Heart left ventricle (tissue), 16 donors: ENCODE data around the gene ARL3. TPM values are rescaled to one million over a fixed set of nuclear protein-coding genes. Genes with fewer than 3 reads are reported as not detected.

Source experiments
- ATAC-seq, 4 donors: fragments of 200-7000 bp; cut with Tn5 transposase; one replicate each; pipeline ENCODE4 v1.9.1; 2020 to 2022; ENCODE audit warnings: moderate library complexity in 4 of 4, mild to moderate bottlenecking in 3 of 4, moderate number of reproducible peaks in 1 of 4
- DNase-seq, 5 donors: peaks; one replicate each; pipeline ENCODE4 v3.0.0-alpha.2; 2020
- H3K27ac ChIP-seq, 12 donors: fragments of 200-600 bp; sonication (generic) in 4 of 12; one replicate each; pipeline versions ENCODE4 v1.5.0 to v1.8.0; 2016 to 2022; ENCODE audit warnings: mild to moderate bottlenecking in 2 of 12
- H3K27me3 ChIP-seq, 9 donors: fragments of 200-600 bp; sonication (generic) in 2 of 9; one replicate each; pipeline versions ENCODE4 v1.5.1 to v1.8.0; 2016 to 2022; ENCODE audit warnings: mild to moderate bottlenecking in 3 of 9
- H3K36me3 ChIP-seq, 9 donors: fragments of 200-600 bp; sonication (generic) in 2 of 9; one replicate each; pipeline versions ENCODE4 v1.5.0 to v1.8.0; 2018 to 2022; ENCODE audit warnings: mild to moderate bottlenecking in 2 of 9
- H3K4me1 ChIP-seq, 12 donors: fragments of 200-600 bp; sonication (generic) in 4 of 12; one replicate each; pipeline versions ENCODE4 v1.5.0 to v1.8.0; 2016 to 2022; ENCODE audit warnings: mild to moderate bottlenecking in 3 of 12
- H3K4me3 ChIP-seq, 12 donors: fragments of 200-600 bp; sonication (generic) in 4 of 12; one replicate each; pipeline versions ENCODE4 v1.5.0 to v1.8.0; 2017 to 2022; ENCODE audit warnings: mild to moderate bottlenecking in 9 of 12, moderate library complexity in 4 of 12
- H3K9me3 ChIP-seq, 12 donors: fragments of 200-600 bp; sonication (generic) in 4 of 12; one replicate each; pipeline versions ENCODE4 v1.5.0 to v1.8.0; 2016 to 2022; ENCODE audit warnings: mild to moderate bottlenecking in 1 of 12
- POLR2A ChIP-seq, 2 donors: fragments of 450-650 bp; IDR thresholded peaks; one replicate each; pipeline ENCODE4 v1.6.1; 2017; ENCODE audit warnings: antibody characterized with exemption in 2 of 2, mild to moderate bottlenecking in 2 of 2, moderate library complexity in 2 of 2
- WGBS, 4 donors: extraction: QIAGEN DNeasy Blood & Tissue Kit in 2 of 4; methylation state at CpG; one replicate each; pipeline versions ENCODE4 v1.1.5 to v1.1.7; 2013 to 2018; 5-methylcytosine and 5-hydroxymethylcytosine counted together
- intact Hi-C, 10 donors: fragments of 100-400 bp; cut with DNase I; formaldehyde crosslinking; loops; one replicate each; pipeline versions ENCODE4 v1.11.1 to v1.14.2; 2022
- polyA plus RNA-seq, 2 donors: library from polyadenylated mRNA; stranded (reverse); fragments of 200-250 nt; gene quantifications; one replicate each; pipeline ENCODE4 v1.2.3, GENCODE V29; 2013
- total RNA-seq, 9 donors: library from RNA; depleted of rRNA in 2 of 9; stranded (reverse); fragments of >200 nt in 2 of 9; fragmentation: NEBNext Ultra II Directional in 3 of 9; extraction: Animal tissue kit (Norgen Biotek cat#: 25700) in 3 of 9; gene quantifications; one replicate each; pipeline versions ENCODE4 v1.1.0 to v1.2.4, GENCODE V29; 2016 to 2023
- TF ChIP-seq, protein P1 (sequence below), 12 donors: fragments of 200-600 bp; sonication (generic) in 4 of 12; IDR thresholded peaks; one replicate each; pipeline versions ENCODE4 v1.5.0 to v1.8.0; 2018 to 2022; ENCODE audit warnings: antibody characterized with exemption in 12 of 12, mild to moderate bottlenecking in 5 of 12
- donor health status: ischemic (EF 13 %, LVEDD 7.1; RV severe dilation, severe dysfunction).
- donor health status: healthy with polysubstance abuse.
- donor health status: DM: no; HTN: yes; CAD: no.
- donor health status: DM: no; HTN: no; CAD: no.
- donor health status: ischemic (EF 25% LVEDD 6.9; RV normal size, moderate dysfunction).
- donor health status: ischemic (EF 25% LVEDD 5.7; RV mildly dilated, moderate dysfunction).
- donor health status: healthy.
- donor health status: DM: yes; HTN: yes; CAD: no.
- donor health status: ischemic (EF 35%, LVEDD 5.7; RV mildly dilated, moderate dysfunction).
- donor health status: nonischemic (EF 11% LVEDD 7.7; RV severe dilation, severe dysfunction).
- donor health status: DM: yes; HTN: yes; CAD: no.
- donor health status: PGD.
- donor health status: ischemic (EF 29% LVEDD 5.4; RV normal size, mild dysfunction).
- donor health status: nonischemic (EF 23%, LVEDD 6.1; RV moderate dilation, normal function).

ARL3 gene
- total and polyA plus RNA-seq, 11 donors, result 5.8 to 19.3 (median 12.6) TPM

DNA sequence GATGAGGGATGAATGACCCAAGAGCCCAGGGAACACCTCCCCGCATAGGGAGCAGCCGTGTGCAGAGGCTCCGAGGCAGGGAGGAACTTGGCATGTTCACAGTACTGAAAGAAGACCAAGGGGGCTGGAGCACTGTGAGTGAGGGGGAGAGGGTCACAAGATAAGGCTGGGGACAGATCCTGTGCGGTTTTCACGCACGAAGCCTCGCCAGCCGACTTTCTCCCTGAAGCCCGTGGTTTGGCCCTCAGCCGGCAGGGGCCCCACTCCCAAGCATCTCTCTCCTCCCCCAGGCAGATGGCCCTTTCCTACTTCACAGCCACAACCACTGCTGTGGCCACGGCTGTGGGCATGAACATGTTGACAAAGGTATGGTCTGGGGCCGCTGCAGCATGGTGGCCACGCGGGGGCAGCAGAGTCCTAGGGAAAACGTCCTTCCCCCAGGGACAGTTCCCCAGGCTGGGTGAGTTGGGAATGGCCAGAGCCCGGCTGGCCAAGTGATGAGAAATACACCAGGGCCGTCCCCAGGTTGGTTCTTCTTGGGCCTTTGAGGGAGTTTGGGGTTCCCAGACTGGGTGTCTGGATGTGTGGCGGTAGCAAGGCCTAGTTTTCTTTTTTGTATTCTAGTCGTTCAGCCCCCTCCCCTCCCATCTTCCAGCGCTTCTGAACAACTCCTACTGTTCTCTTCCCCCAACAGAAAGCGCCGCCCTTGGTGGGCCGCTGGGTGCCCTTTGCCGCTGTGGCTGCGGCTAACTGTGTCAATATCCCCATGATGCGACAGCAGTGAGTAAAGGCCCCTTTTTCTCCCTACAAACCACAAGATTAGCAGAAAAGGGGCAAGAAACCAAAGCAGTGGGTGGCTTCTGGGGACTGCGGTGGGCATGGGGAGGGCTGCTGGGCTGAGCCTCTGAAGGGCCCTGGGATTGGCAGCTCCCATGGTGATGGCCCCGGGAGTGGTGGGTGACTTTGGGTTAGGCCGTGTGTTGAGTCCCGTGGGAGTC is 15.1 kb upstream of the ARL3 start:
- Histone ChIP-seq H3K9me3 (no peaks in the 10 kb centered on the region), H3K27ac (no peak overlapping the region), H3K36me3 (peaks cover 0 to 20% (median 11%) of the 10 kb centered on the region in 9 donors), H3K4me3 (peak overlapping the region in 1 of 12 donors; percentile 8), H3K4me1 (peaks cover 0 to 20% (median 6%) of the 10 kb centered on the region in 12 donors), H3K27me3 (no peaks in the 10 kb centered on the region)
- ATAC-seq (peak; percentile 92 to 97 (median 95)), DNase-seq (peak; percentile 85 to 94 (median 88))
- WGBS, 4 donors, result 50 to 60% (median 52%) methylated on average over 25 to 30 of the region's 30 CpGs
- intact Hi-C loops, result loop anchor here (1.0 to 10.0 kb wide), 16 partner anchors 85 to 515 kb away; partner anchors contain the start of genes RPEL1 (in 4 of the 10) and CYP17A1 (in 3 of the 10)
- no peak for TF ChIP-seq POLR2A (IDR thresholded peaks at IDR 0.05)
- TF ChIP-seq, protein P1, sequence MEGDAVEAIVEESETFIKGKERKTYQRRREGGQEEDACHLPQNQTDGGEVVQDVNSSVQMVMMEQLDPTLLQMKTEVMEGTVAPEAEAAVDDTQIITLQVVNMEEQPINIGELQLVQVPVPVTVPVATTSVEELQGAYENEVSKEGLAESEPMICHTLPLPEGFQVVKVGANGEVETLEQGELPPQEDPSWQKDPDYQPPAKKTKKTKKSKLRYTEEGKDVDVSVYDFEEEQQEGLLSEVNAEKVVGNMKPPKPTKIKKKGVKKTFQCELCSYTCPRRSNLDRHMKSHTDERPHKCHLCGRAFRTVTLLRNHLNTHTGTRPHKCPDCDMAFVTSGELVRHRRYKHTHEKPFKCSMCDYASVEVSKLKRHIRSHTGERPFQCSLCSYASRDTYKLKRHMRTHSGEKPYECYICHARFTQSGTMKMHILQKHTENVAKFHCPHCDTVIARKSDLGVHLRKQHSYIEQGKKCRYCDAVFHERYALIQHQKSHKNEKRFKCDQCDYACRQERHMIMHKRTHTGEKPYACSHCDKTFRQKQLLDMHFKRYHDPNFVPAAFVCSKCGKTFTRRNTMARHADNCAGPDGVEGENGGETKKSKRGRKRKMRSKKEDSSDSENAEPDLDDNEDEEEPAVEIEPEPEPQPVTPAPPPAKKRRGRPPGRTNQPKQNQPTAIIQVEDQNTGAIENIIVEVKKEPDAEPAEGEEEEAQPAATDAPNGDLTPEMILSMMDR (IDR thresholded peaks at IDR 0.05), result peak; percentile 88 to 97 (median 93)

DNA sequence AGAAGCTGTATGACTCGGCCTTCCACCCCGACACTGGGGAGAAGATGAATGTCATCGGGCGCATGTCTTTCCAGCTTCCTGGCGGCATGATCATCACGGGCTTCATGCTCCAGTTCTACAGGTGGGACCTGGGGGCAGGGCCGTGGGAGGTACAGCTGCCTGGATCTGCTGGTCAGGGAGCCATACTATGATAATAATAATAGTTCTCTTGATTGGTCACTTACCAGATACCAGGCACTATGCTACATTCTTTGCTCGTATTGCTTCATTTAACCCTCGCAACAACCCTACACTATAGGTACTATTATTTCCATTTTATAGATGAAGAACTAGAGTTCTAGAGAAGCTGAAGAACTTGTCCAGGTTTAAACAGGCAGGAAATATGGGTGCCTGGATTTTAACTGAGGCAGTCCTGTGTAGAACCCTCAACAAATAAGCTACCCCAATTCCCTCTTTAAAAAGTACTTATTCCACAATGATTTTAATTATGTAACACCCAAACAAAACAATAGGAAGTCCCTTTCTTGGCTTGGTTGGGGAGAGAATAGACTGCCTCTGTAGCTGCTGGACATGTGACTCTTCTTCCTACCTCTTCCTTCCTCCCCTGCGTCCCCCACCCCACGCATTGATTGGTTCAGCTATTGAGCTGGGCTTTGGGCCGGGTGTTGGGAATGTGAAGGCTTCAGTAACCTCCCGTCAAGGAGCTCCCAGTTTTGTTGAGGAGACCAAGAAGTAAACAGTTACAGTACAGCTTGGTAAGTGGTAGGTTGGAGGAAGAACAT is 13.0 kb upstream of the ARL3 start:
- intact Hi-C loops, result loop anchor here in 8 of 10 donors (5.0 to 10.0 kb wide), 8 partner anchors 90 to 518 kb away; partner anchors contain the start of genes CYP17A1 (in 2 of the 8) and RPEL1 (in 2 of the 8)
- peak overlapping the region in 3 of 12 donors; percentile 29 to 52 (median 37) for H3K27ac ChIP-seq
- peaks cover 0 to 2% (median 0%) of the 10 kb centered on the region in 12 donors for H3K9me3 ChIP-seq
- TF ChIP-seq, protein P1 (IDR thresholded peaks at IDR 0.05), result no peak
- no peak for TF ChIP-seq POLR2A (IDR thresholded peaks at IDR 0.05)
- no peak for DNase-seq
- H3K4me3 ChIP-seq, result peak overlapping the region in 2 of 12 donors; percentile 26 to 30
- 66 to 73% (median 70%) methylated on average over 13 of the region's 13 CpGs for WGBS, 4 donors
- H3K27me3 ChIP-seq, result no peaks in the 10 kb centered on the region
- peaks cover 0 to 20% (median 6%) of the 10 kb centered on the region in 12 donors for H3K4me1 ChIP-seq
- peaks cover 0 to 13% (median 3%) of the 10 kb centered on the region in 9 donors for H3K36me3 ChIP-seq
- ATAC-seq, result peak in 1 of 4 donors; percentile 64

DNA sequence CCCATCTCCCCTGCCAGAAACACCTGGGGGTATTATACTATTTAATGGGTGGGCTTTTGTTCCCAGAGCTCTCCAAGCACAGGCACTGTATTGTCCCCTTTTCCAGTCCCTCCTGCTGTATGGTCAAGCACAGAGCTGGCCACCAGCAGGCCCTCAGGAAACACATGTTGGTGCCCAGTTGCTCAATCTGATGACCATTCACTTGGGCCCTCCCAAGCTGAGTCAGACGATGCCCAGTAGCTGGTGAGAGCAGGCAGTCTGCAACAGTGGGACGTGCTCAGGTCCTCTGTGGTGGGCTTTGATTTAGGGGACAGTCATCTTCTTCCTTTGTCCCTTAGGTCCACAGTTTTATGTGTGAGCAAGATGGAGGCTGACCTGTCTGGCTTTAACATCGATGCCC is 12.1 kb upstream of the ARL3 start:
- peaks cover 0 to 20% (median 6%) of the 10 kb centered on the region in 12 donors for H3K4me1 ChIP-seq
- no peak for DNase-seq
- TF ChIP-seq, protein P1 (IDR thresholded peaks at IDR 0.05), result no peak
- no peak for TF ChIP-seq POLR2A (IDR thresholded peaks at IDR 0.05)
- ATAC-seq, result peak in 1 of 4 donors; percentile 19
- peaks cover 0 to 13% (median 3%) of the 10 kb centered on the region in 9 donors for H3K36me3 ChIP-seq
- intact Hi-C loops, result loop anchor here in 8 of 10 donors (5.0 to 10.0 kb wide), 8 partner anchors 91 to 519 kb away; partner anchors contain the start of genes CYP17A1 (in 2 of the 8) and RPEL1 (in 2 of the 8)
- no peak overlapping the region for H3K27ac ChIP-seq
- H3K27me3 ChIP-seq, result no peaks in the 10 kb centered on the region
- H3K4me3 ChIP-seq, result no peak overlapping the region
- 60 to 82% (median 70%) methylated on average over 2 to 3 of the region's 3 CpGs for WGBS, 4 donors
- H3K9me3 ChIP-seq, result peaks cover 0 to 2% (median 0%) of the 10 kb centered on the region in 12 donors
